ENCODE measurements around the gene PIK3C2A.
A peak's percentile ranks its signal among the peaks of the same experiment; 100 is the strongest.

PIK3C2A gene

DNA sequence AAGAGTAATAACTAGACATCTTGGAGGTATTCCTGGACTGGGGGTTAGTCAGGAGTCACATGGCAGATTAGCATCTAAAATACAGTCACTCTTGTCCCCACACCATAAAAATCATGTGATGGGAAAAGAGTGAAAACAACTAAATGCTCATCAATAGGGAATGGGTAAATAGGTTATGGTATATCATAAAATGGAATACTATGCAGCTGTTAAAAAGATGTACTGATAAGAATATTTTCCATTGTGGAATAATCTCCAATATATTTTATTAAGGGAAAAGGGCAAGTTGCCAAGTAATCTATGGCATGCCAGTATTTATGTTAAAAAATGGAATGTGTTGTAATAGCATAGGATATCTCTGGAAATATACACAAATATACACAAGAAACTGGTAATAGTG is 6.6 kb upstream of the PIK3C2A start:
- Histone ChIP-seq H3K4me3 (replicated peaks; ENCODE audit: insufficient read depth, low read length) (no peak overlapping the region), H3K27me3 (ENCODE audit: insufficient read depth, poor library complexity, severe bottlenecking) (no peaks in the 10 kb centered on the region), H3K27ac (replicated peaks) (no peak overlapping the region)
- TF ChIP-seq GABPA (IDR thresholded peaks at IDR 0.05; ENCODE audit: low read depth) (no peak), POLR2AphosphoS5 (IDR thresholded peaks at IDR 0.05; ENCODE audit: low read depth) (no peak), SPI1 (IDR thresholded peaks at IDR 0.05; ENCODE audit: borderline replicate concordance, low read depth) (no peak)
- TF ChIP-seq, protein P1, sequence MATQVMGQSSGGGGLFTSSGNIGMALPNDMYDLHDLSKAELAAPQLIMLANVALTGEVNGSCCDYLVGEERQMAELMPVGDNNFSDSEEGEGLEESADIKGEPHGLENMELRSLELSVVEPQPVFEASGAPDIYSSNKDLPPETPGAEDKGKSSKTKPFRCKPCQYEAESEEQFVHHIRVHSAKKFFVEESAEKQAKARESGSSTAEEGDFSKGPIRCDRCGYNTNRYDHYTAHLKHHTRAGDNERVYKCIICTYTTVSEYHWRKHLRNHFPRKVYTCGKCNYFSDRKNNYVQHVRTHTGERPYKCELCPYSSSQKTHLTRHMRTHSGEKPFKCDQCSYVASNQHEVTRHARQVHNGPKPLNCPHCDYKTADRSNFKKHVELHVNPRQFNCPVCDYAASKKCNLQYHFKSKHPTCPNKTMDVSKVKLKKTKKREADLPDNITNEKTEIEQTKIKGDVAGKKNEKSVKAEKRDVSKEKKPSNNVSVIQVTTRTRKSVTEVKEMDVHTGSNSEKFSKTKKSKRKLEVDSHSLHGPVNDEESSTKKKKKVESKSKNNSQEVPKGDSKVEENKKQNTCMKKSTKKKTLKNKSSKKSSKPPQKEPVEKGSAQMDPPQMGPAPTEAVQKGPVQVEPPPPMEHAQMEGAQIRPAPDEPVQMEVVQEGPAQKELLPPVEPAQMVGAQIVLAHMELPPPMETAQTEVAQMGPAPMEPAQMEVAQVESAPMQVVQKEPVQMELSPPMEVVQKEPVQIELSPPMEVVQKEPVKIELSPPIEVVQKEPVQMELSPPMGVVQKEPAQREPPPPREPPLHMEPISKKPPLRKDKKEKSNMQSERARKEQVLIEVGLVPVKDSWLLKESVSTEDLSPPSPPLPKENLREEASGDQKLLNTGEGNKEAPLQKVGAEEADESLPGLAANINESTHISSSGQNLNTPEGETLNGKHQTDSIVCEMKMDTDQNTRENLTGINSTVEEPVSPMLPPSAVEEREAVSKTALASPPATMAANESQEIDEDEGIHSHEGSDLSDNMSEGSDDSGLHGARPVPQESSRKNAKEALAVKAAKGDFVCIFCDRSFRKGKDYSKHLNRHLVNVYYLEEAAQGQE (IDR thresholded peaks at IDR 0.05; ENCODE audit: insufficient replicate concordance, low read depth), result no peak
- TF ChIP-seq, protein P2, sequence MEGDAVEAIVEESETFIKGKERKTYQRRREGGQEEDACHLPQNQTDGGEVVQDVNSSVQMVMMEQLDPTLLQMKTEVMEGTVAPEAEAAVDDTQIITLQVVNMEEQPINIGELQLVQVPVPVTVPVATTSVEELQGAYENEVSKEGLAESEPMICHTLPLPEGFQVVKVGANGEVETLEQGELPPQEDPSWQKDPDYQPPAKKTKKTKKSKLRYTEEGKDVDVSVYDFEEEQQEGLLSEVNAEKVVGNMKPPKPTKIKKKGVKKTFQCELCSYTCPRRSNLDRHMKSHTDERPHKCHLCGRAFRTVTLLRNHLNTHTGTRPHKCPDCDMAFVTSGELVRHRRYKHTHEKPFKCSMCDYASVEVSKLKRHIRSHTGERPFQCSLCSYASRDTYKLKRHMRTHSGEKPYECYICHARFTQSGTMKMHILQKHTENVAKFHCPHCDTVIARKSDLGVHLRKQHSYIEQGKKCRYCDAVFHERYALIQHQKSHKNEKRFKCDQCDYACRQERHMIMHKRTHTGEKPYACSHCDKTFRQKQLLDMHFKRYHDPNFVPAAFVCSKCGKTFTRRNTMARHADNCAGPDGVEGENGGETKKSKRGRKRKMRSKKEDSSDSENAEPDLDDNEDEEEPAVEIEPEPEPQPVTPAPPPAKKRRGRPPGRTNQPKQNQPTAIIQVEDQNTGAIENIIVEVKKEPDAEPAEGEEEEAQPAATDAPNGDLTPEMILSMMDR (IDR thresholded peaks at IDR 0.05; ENCODE audit: insufficient read depth, low read length), result no peak
- DNase-seq (ENCODE audit: low read depth in 1 of 2, low spot score in 1 of 2), result no peak

DNA sequence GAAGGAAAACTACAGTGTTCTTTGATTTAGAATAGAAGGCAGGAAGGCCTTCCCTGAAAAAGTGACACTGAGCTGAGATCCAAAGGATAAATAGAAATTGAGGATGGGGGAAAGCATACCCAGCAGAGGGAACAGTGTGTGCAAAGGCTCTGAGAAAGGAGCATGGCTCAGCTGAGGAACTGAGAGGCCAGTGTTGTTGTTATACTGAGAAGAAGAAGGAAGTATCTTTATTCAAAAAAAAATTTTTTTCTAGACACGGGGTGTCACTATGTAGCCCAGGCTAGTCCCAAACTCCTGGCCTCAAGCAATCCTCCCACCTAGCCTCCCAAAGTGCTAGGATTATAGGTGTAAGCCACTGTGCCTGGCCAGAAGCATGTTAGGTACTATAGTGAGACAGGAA is 3.5 kb upstream of the PIK3C2A start:
- Histone ChIP-seq H3K27me3 (ENCODE audit: insufficient read depth, poor library complexity, severe bottlenecking) (no peaks in the 10 kb centered on the region), H3K27ac (replicated peaks) (no peak overlapping the region), H3K4me3 (replicated peaks; ENCODE audit: insufficient read depth, low read length) (no peak overlapping the region)
- TF ChIP-seq GABPA (IDR thresholded peaks at IDR 0.05; ENCODE audit: low read depth) (no peak), POLR2AphosphoS5 (IDR thresholded peaks at IDR 0.05; ENCODE audit: low read depth) (no peak), SPI1 (IDR thresholded peaks at IDR 0.05; ENCODE audit: borderline replicate concordance, low read depth) (peak; percentile 46; the same call in 1 of the 2 replicates)
- TF ChIP-seq, protein P1 (IDR thresholded peaks at IDR 0.05; ENCODE audit: insufficient replicate concordance, low read depth), result no peak
- TF ChIP-seq, protein P2 (IDR thresholded peaks at IDR 0.05; ENCODE audit: insufficient read depth, low read length), result no peak
- DNase-seq (ENCODE audit: low read depth in 1 of 2, low spot score in 1 of 2), result peak in 1 of 2 experiments; percentile 43

DNA sequence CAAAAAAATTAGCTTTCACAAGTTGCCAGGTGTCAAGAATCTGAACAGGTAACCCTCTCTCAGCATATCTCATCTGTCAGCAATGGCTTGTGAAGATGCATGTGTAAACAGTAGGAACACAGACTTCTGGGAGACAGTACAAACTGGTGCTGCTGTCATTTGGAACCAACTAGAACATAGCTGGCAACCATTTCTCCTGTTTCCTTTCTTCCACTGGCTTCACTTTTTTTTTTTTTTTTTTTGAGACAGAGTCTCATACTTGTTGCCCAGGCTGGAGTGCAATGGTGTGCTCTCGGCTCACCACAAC is 2.1 kb upstream of the PIK3C2A start:
- no peak for DNase-seq (ENCODE audit: low read depth in 1 of 2, low spot score in 1 of 2)
- TF ChIP-seq, protein P1 (IDR thresholded peaks at IDR 0.05; ENCODE audit: insufficient replicate concordance, low read depth), result no peak
- TF ChIP-seq SPI1 (IDR thresholded peaks at IDR 0.05; ENCODE audit: borderline replicate concordance, low read depth), result no peak
- TF ChIP-seq POLR2AphosphoS5 (IDR thresholded peaks at IDR 0.05; ENCODE audit: low read depth), result no peak
- TF ChIP-seq GABPA (IDR thresholded peaks at IDR 0.05; ENCODE audit: low read depth), result no peak
- TF ChIP-seq, protein P2 (IDR thresholded peaks at IDR 0.05; ENCODE audit: insufficient read depth, low read length), result no peak
- Histone ChIP-seq H3K4me3 (replicated peaks; ENCODE audit: insufficient read depth, low read length) (no peak overlapping the region), H3K27ac (replicated peaks) (no peak overlapping the region; the same call in 1 of the 2 replicates), H3K27me3 (ENCODE audit: insufficient read depth, poor library complexity, severe bottlenecking) (no peaks in the 10 kb centered on the region)

Measured in HL-60 (cell line).